Medulla oblongata (tissue), 1 donor: Measurements from ENCODE around the gene ANKRD34A.

Experiments used
- DNase-seq: peaks from one replicate; pipeline ENCODE4 v3.0.0-alpha.2; 2015; ENCODE audit errors: extremely low spot score

ANKRD34A gene

DNA sequence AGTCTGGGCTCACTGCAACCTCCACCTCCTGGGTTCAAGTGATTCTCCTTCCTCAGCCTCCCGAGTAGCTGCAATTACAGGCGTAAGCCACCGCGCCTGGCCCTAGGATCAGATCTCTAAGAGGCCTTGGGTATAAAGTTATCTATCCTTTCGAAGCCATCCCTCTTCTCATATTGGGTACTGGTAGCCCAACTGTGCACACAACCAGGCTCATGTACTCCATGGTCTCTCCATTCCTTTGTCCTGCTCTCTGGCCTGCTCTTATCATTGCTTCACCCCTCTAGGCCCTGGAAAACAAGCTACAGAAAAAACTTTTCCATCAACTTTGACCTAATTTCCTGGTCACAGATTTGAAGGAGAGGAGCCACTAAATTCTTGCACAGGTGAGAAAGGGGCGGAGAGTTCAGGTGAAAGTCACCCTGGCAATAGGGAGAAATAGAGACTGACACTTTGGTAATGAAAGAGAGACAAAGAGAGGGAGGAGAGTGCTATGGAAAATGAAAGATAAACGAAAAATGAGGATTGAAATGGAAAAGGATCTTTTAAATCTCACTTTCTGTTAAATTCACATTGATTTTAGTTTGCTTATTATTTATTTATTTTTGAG is 26.0 kb upstream of the ANKRD34A start:
- no peak for DNase-seq

DNA sequence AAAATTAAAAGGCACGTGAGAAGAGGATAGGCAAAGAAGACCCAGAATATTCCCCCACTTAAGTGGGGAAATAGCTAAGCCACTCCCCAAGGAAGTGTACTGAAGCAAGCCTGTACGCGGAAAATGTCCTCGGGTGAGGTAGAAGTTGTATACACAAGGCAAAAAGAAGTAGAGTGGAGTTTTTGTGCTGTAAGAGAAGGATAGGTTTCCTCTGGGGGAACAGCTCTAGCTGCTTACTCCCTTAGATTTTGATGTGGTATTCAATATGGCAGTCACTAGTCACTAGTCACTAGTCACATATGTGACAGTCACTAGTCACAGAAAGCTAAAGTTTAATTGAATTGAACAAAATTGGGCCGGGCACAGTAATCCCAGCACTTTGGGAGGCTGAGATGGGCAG is 24.4 kb upstream of the ANKRD34A start:
- DNase-seq = no peak

DNA sequence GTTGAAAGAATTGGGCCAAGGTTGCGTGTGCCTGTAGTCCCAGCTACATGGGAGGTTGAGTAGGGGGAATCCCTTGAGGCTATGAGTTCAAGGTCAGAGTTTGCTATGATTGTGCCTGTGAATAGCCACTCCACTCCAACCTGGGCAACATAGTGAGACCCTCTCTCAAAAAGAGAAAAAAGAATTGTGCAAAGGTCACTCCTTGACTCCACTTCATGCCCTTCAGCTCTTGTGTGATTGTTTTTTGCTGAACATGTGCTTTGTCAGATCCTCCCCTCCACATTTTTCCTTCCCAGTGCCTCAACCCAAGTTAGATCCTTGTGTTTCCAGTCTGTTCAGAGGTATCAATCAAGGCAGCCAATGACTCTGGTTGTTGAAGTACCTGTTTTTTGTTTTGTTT is 23.6 kb upstream of the ANKRD34A start:
- DNase-seq = no peak

GRCh38 chr1:145986551-145986950 is 22.2 kb upstream of the ANKRD34A start:
- DNase-seq = no peak

DNA sequence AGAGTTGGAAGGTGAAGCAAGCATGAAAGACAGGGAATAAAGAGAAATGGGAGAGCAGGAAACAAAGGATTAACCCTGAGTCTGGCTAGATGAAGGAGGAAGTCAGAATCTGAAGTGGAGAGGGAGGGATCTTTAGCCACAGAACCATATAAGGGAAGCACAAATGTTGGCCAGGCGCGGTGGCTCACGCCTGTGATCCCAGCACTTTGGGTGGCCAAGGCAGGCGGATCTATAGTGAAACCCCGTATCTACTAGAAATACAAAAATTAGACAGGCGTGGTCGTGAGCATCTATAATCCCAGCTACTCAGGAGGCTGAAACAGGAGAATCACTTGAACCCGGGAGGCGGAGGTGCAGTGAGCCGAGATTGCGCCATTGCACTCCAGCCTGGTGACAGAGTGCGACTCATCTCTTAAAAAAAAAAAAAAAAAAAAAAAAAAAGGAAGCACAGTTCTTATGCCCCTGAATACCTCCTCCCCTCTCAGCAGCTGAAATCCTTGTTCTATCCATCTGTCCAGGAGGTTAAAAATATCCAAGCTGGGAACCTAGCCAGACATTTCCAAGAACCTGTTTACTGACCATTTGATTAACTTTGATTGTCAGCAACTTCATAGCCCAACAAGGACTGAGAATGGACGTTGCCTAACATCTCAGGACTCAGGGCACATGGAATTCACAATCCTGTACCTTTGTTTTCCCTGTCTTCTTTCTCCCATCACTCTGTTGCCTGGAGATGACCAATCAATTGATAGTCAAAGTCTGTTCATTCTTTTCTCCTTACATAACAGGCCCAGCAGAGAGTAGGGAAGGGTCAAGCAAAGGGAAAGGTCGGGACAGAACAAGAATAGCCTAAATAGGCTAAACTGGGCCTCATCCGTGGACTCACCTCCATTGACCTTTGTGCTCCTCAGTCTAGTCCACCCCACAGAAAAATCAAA is 21.4 kb upstream of the ANKRD34A start:
- DNase-seq = peak; percentile 64

DNA sequence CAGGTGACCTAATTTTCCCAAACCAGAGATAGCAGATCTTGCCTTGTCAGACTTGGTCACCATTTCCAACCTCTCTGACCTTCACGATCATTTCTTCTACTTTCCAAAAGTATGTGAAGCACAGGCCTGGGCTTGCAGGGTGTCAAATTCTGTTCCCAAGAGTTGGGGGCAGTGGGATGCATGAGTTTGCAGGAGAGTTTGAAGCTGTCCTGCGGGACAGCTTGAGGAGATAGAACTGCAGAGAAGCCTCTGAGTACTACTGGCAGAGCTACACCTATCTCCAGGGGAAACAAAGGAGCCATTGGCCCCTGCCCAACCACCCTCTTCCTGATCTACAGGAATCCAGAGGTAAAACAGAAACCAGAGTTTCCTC is 20.7 kb upstream of the ANKRD34A start:
- no peak for DNase-seq

DNA sequence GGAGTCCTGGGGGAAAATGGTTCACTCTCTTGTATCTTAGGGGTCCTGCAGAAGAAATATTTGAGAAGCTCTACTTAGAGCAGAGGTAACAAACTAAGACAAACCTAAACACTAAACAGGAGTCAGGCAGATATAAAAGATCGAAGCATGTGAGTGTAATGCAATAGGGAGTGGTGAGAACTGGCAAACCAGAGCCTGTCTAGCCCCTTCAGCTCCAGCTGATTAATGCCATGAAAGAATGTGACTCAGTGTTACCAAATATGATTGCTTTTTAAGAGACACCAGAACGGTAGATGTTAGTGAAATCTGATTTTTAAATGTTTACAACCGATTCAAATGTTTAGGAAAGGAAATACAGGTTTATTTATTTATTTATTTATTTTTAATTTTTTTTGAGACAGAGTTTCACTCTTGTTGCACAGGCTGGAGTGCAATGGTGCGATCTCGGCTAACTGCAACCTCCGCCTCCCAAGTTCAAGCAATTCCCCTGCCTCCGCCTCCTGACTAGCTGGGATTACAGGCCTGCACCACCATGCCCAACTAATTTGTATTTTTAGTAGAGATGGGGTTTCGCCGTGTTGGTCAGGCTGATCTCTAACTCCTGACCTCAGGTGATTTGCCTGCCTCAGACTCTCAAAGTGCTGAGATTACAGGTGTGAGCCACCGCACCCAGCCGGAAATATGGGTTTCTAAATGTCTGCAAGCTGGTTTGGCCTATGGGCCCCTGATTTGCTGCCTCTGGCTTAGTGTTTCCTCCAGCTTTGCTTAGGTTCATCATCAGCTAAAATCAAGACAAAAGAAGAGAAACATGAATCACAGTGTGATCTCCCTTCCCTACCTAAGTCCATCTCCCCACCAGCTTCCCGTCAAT is 19.8 kb upstream of the ANKRD34A start:
- no peak for DNase-seq

DNA sequence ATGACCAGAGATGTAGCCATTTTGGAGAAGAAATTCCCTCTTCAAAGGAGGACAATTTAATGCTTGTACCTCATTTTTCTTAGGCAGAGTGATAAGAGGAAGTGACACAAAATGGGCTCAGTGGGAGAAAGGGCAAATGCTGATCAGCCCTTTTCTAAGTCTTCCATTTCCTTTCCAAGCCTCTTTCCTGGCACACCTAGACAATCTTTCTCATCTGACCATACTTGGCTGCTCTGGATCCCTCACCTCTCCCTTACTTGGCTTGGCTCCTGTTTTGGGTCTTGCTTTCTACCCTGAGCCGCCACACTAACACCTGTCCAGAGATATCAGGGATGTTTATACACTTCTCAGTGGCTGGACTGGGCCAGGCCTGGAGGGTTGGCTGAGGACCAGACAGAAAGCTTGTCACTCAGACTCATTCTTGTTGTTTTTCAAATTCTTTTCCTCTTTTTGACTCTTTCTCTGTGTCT is 18.9 kb upstream of the ANKRD34A start:
- DNase-seq = peak; percentile 23

DNA sequence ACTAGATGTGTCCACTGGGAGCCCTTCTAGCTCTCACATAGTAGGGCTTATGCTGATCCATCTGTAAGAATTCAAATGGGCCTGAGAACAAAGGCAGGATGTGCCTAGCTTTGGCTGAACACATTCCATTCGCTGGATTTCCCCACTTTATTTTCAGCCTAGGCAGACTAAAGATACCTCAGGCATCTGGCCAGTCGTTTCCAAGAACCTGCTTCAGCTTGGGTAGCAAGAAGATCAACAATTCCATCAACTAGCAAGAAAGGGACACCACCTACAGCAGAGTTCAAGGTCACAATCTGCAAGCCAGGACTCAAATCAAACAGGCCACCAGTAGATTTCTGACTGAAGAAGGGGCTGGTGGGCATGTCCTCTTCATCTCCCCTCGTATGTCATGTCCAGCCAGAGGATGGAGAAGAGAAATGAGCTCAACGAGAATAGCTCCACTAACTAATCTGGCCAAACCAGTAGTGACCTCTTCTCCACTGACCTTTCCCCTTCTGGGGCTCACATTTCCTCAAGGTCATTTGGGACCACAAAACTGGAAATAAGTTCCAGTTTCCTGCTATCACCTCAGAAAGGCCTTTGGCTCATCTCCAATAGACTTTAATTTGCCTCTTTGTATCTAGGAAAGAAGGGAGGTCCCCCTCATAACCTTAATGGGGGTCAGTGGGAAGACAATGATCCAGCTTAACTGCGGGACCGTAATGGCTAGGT is 17.8 kb upstream of the ANKRD34A start:
- no peak for DNase-seq

GRCh38 chr1:145980457-145980994 is 16.2 kb upstream of the ANKRD34A start:
- peak; percentile 24 for DNase-seq

- peak; percentile 52 for DNase-seq
These were observed 15.5 kb upstream of the ANKRD34A start for GRCh38 chr1:145979746-145980456.

GRCh38 chr1:145978854-145979745 is 14.7 kb upstream of the ANKRD34A start:
- peak; percentile 100 for DNase-seq

GRCh38 chr1:145978471-145978853 is 14.1 kb upstream of the ANKRD34A start:
- peak; percentile 36 for DNase-seq

DNA sequence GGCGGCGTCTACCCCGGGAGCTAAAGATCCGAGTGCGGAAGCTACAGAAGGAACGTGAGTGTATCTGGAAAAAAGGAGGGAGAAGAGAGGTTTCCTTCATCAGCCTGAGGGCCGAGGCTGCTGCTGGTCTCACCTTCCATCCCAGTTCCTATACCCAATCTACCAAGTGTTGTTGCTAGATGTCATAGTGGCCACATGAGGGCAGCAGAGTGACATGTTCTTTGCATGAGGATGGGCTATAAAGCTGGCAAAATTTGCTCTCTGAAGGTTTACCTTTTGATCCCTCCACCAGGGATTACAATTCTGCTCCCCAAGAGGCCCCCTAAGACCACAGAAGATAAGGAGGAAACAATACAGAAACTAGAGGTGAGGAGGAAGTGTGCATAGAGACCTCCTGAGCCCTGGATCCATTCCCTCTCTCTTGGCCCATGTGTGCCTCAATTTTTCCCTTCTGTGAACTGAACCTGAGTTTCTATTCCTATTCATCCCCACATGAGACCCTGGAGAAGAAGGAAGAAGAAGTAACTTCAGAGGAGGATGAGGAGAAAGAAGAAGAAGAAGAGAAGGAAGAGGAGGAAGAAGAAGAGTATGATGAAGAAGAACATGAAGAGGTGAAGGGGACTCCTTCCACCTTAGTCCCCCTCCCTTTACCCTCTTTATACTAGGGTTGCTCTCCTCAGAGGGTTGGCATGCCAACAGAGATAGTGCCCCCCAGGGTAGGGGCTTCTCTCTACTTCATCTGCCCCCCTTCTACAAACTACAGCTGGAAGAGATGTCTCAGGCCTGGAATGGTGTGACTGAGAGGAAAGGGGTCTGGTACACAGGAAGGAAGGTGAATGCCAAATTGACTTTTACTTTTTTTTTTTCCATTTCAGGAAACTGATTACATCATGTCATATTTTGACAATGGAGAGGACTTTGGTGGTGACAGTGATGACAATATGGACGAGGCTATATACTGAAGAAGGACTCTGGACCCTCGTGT is 13.4 kb upstream of the ANKRD34A start:
- DNase-seq = peak; percentile 92

- DNase-seq = no peak
These were observed 12.6 kb upstream of the ANKRD34A start for GRCh38 chr1:145977016-145977415.

GRCh38 chr1:145975216-145975615 is 10.8 kb upstream of the ANKRD34A start:
- DNase-seq = no peak

- no peak for DNase-seq
These were observed 10.3 kb upstream of the ANKRD34A start for GRCh38 chr1:145974721-145975120.

GRCh38 chr1:145972580-145972979 is 8.2 kb upstream of the ANKRD34A start:
- no peak for DNase-seq
